Mononuclear cell (primary cell): Measurements from ENCODE around the gene PHF13. TPM values are rescaled to one million over a fixed set of nuclear protein-coding genes. Genes with fewer than 3 reads are reported as not detected.

Experiments
- H3K27me3 ChIP-seq: 2 replicates; pipeline ENCODE4 v1.6.0; 2011; ENCODE audit warnings: low read length, control low read depth; ENCODE audit not compliant: insufficient read depth
- H3K4me1 ChIP-seq: 2 replicates; pipeline ENCODE4 v1.5.1; 2011; ENCODE audit warnings: mild to moderate bottlenecking, low read length, control low read depth; ENCODE audit not compliant: insufficient read depth
- H3K4me3 ChIP-seq: 2 replicates; pipeline ENCODE4 v1.5.1; 2011; ENCODE audit warnings: mild to moderate bottlenecking, low read length, moderate library complexity
- H3K9me3 ChIP-seq: 2 replicates; pipeline ENCODE4 v1.5.1; 2011; ENCODE audit warnings: low read depth, mild to moderate bottlenecking, control low read depth, low read length
- total RNA-seq: library from RNA; depleted of rRNA; stranded (reverse); fragments of >200 nt; gene quantifications from one replicate; pipeline ENCODE4 v1.2.3, GENCODE V29; 2012

Gene PHF13
- total RNA-seq, 1 donor = 4.7 TPM

DNA sequence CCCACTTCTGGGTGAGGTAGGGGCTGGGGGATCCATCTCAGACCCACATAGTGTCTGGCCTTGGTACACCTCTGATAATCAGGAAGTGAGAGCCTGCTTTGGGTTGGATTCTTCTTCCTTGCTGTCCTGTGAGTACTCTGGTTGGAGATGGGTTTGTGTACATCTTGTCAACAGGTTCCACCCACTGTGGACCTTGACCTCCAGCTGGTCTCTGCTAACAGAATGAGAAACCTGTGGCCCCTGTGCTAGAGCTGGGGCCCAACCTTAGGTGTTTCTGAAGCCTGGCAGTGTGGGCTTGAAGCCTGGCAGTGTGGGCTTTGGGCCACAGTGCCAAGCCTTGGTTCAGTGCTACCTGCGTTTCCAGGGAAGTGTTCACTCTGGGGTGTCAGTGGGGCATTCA, 31.2 kb upstream of the PHF13 start:
- Histone ChIP-seq H3K4me3 (no peak overlapping the region), H3K27me3 (no peaks in the 10 kb centered on the region), H3K9me3 (no peaks in the 10 kb centered on the region), H3K4me1 (peaks cover 33% of the 10 kb centered on the region)

DNA sequence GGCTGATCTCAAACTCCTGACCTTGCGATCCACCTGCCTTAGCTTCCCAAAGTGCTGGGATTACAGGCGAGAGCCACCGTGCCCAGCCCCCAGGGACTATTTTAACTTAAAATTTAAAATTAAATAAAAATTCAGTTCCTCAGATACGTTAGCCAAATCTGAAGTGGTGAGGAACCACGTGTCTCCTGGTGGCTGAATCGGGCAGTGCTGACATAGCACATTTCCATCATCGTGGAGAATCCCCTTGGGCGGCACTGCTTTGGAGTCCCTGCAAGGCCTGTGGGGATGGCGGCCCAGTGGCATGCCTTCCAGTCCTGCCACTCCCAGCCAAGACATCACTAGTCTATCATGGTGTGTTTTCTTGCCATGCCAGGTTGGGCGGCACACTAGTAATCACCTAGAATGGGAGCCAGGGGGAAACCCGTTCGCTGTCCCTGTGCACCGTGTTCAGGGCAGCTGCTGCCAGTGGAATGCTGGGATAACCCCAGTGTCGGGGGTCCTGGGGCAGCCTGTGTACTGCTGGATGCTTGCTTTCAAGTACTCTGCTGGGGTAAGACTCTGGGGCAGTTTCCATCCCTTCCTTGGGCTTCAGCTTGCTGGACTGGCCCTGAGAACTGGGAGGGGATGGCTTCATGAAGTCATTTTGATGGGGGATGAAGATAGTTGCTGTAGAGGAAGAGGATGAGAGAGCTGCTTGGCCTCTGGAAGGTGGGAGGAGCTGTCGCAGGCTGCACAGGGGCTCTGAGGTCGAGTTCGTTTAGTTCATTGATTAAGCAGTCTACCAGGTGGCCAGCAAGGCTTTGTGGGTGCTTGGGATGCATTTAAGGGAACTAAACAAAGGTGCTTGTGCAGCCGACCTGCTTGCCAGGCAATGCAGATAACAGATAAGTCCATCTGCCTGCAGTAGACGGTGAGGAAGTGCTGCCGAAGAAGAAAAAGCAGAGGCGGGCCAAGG, 29.1 kb upstream of the PHF13 start:
- no peaks in the 10 kb centered on the region for H3K27me3 ChIP-seq
- H3K9me3 ChIP-seq = no peaks in the 10 kb centered on the region
- H3K4me3 ChIP-seq = no peak overlapping the region
- peaks cover 34% of the 10 kb centered on the region for H3K4me1 ChIP-seq

DNA sequence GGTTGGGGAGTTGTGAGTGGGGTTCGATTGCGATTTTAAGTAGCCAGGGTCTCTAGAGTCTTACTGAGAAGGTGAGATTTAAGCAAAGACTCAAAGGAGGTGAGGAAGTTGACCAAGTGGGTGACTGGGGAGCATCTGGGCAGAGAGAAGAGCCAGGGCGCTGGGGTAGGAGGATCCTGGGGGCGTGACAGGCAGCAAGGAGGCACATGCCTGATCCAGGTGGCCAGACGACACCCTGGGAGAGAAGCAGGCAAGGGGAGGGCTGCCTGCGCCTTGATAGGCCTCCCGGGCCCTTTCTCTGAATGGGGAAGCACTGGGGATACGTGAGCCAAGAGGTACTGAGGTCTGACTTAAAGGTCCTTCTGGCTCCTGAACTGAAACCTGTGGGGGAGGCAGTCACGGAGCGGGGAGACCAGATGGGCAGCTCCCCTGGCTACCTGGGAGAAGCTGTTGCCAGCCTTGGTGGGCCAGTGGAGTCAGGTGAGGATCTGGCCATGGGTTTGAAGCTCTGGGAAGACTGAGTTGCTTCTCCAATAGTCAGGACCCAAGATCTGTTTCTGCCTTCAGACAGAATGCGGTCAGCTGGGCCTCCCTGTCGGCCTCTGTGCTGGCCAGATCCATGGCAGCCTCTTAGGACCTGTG, 28.3 kb upstream of the PHF13 start:
- Histone ChIP-seq H3K27me3 (no peaks in the 10 kb centered on the region), H3K4me3 (no peak overlapping the region), H3K9me3 (no peaks in the 10 kb centered on the region), H3K4me1 (peaks cover 33% of the 10 kb centered on the region)

DNA sequence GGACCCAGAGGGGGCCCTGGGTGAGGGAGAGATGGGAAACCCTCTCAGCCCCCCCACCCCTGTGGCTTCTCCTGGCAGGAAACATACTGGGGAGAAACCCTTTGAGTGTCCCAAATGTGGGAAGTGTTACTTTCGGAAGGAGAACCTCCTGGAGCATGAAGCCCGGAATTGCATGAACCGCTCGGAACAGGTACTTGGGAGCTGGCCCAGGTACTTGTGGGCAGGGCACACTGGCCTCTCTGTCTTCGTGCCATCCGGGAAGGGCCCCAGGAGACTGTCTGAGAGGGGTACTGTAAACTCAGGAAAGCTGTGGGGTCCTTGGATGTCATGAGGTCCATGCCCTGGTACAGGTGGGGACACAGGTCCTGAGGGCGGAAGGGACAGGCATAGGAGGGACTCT, 27.7 kb upstream of the PHF13 start:
- no peaks in the 10 kb centered on the region for H3K9me3 ChIP-seq
- no peaks in the 10 kb centered on the region for H3K27me3 ChIP-seq
- H3K4me3 ChIP-seq = no peak overlapping the region
- H3K4me1 ChIP-seq = peaks cover 31% of the 10 kb centered on the region

DNA sequence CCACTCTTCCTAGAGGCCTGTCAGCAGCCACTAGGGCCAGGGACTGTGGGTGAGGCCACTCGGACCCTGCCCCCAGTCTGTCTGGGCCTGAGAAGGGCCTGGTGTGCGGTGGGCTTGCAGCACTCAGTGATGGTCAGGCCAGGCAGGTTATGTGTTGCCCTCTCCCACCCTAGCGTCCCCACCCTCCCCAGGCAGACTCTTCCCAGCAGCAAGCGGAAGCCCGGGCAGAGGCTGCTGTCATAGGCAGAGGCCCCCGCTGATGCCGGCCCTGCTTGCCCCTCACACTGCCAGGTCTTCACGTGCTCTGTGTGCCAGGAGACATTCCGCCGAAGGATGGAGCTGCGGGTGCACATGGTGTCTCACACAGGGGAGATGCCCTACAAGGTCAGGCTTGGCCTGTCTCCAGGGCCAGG, 27.1 kb upstream of the PHF13 start:
- H3K27me3 ChIP-seq = no peaks in the 10 kb centered on the region
- no peak overlapping the region for H3K4me3 ChIP-seq
- H3K9me3 ChIP-seq = no peaks in the 10 kb centered on the region
- peaks cover 31% of the 10 kb centered on the region for H3K4me1 ChIP-seq

DNA sequence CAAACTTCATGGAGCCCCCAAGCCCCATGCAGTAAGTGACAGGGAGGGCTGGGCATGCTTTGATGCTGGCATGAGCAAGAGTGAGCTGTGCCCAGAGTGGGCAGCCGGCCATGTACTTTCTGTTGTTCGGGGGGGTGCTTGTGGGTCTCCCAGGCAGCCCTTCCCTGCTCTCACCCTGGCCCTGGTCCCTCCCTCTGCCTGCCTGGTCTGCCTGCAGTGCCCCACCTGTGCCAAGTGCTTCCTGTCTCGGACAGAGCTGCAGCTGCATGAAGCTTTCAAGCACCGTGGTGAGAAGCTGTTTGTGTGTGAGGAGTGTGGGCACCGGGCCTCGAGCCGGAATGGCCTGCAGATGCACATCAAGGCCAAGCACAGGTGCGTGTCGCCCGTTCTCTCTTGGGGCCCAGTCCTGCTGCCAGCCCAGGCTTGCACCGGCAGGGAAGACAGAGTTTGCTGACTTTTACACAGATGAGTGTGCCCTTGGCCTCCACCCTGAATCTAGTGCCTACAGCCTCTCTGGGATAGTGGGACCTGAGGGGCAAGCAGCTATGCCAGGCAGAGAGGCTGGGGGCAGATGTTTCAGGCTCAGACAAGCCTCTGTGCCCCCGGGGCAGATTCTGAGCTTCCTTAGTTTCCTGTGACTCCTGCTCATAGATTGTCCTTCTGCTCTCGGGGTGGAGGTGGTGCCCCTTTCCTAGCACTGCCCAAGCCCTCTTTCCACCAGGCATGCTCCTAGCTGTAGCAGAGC, 26.1 kb upstream of the PHF13 start:
- Histone ChIP-seq H3K27me3 (no peaks in the 10 kb centered on the region), H3K4me1 (peaks cover 31% of the 10 kb centered on the region), H3K9me3 (no peaks in the 10 kb centered on the region), H3K4me3 (no peak overlapping the region)

DNA sequence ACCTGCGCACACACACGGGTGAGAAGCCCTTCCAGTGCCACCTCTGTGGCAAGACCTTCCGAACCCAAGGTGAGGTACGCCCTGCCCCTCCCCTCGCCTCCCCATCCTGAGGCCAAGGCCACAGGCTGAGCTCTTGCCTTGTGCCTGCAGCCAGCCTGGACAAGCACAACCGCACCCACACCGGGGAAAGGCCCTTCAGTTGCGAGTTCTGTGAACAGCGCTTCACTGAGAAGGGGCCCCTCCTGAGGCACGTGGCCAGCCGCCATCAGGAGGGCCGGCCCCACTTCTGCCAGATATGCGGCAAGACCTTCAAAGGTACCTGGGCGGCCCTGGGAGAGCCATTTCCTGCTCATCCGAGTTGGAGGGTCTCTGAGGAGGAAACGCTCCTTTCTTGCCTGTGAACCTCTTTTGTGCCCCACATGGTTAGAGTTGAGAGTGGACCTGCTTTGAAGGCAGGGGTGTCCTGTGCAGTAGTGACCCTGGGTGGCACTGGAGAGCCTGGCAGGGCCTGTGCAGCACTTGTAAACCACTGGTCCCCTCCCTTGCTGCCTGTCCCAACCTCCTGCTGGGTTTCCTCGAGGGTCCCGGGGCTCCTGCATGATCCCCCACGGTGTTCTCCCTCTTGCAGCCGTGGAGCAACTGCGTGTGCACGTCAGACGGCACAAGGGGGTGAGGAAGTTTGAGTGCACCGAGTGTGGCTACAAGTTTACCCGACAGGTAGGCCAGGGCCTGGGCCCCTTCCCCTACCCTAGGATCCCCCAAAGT, 25.2 kb upstream of the PHF13 start:
- no peaks in the 10 kb centered on the region for H3K27me3 ChIP-seq
- peaks cover 31% of the 10 kb centered on the region for H3K4me1 ChIP-seq
- H3K4me3 ChIP-seq = no peak overlapping the region
- H3K9me3 ChIP-seq = no peaks in the 10 kb centered on the region

DNA sequence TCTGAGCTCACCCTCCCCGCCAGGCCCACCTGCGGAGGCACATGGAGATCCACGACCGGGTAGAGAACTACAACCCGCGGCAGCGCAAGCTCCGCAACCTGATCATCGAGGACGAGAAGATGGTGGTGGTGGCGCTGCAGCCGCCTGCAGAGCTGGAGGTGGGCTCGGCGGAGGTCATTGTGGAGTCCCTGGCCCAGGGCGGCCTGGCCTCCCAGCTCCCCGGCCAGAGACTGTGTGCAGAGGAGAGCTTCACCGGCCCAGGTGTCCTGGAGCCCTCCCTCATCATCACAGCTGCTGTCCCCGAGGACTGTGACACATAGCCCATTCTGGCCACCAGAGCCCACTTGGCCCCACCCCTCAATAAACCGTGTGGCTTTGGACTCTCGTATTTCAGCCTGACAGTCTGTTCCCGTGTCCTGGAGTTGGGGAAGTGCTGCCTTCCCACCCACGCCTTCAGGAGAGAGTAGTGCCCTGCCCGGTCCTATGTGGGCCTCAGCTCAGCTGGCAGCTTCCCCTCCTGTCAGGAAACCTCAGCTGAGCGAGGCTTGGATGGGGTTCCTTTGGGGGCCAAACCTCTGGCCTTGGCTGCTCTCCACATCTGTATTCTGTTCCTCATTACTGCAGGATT, 24.5 kb upstream of the PHF13 start:
- Histone ChIP-seq H3K9me3 (no peaks in the 10 kb centered on the region), H3K27me3 (no peaks in the 10 kb centered on the region), H3K4me3 (no peak overlapping the region), H3K4me1 (peaks cover 31% of the 10 kb centered on the region)

DNA sequence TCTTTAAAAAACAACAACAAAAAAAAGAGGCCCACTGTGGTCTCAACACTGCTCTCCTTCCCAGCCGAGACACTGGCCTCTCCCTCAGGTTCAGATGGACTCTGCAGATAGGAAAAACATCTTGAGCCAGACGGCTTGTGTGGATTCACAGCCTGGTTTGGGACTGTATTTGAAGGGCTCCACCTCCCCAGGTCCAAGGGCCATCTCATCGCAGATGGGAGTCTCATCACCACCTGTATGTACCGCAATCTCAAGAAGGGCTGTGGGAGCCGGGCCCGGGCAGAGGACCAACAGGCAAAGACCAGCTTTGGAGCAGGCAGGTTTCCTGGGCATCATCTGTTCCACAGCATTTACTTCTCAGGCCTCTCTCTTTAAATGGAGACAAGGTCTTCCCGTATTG, 23.5 kb upstream of the PHF13 start:
- Histone ChIP-seq H3K4me3 (no peak overlapping the region), H3K4me1 (peaks cover 31% of the 10 kb centered on the region)

DNA sequence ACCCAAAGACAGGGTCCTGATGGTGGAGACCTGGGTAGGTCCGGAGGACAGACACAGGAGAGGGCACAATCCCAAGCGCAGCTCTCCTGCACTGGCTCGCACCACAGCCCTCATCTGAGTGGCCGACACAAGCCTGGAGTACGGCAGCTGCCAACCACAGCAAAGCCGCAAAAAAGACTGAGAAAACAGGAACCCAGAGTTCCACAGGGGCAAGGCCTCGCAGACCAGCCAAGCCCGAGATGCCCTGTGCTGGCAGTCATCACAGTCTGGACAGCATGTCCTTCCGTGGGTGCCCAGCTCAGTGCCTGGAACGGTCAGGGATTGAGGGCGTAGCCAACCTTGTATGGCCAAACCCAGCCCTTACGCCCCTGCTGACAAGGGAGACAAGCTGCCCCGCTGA, 22.3 kb upstream of the PHF13 start:
- peaks cover 31% of the 10 kb centered on the region for H3K4me1 ChIP-seq
- H3K9me3 ChIP-seq = no peaks in the 10 kb centered on the region
- no peak overlapping the region for H3K4me3 ChIP-seq
- H3K27me3 ChIP-seq = no peaks in the 10 kb centered on the region

More for the DNA sequence above, 23.5 kb upstream of the PHF13 start:
- Histone ChIP-seq H3K9me3 (no peaks in the 10 kb centered on the region), H3K27me3 (no peaks in the 10 kb centered on the region)

DNA sequence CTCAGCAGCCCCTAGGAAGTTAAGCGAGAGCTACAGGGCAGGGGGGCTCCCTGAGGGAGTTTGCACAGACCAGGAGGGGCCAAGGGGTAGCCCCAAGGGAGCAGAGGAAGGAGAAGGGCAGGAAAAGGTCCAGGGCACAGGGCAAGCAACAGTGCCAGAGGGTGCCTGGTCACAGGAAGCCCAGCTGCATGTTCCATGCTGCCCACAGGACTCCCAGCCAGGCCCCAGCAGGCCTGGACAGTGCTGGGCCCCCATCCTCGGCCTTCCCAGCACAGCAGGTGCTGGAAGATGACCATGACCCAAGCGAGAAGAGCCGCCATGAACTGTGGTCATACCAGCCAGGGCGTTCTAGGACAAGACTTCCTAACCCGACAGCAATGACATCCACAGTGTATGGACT, 21.9 kb upstream of the PHF13 start:
- H3K4me3 ChIP-seq = no peak overlapping the region
- H3K4me1 ChIP-seq = peaks cover 31% of the 10 kb centered on the region
- no peaks in the 10 kb centered on the region for H3K27me3 ChIP-seq
- H3K9me3 ChIP-seq = no peaks in the 10 kb centered on the region

DNA sequence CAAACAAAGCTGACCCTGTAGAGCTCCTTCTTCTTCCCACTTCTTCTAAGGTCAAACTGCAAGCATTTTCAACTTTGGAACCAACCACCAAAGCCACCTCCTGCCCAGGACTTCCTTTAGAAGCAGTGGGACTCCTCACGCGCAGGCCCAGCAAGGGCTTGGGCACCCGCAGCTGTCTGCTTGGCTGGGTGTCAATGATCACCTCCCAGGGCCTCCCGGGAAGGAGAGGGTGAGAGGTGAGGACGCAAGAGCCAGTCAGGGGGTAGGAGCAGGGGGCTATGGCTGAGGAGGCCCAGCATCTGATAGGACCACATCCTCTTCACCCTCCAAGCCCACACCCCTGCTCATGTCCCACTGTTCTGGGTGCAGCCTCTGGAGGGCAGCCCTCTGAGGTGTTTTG, 21.1 kb upstream of the PHF13 start:
- no peaks in the 10 kb centered on the region for H3K9me3 ChIP-seq
- peaks cover 37% of the 10 kb centered on the region for H3K4me1 ChIP-seq
- H3K27me3 ChIP-seq = no peaks in the 10 kb centered on the region
- H3K4me3 ChIP-seq = no peak overlapping the region

DNA sequence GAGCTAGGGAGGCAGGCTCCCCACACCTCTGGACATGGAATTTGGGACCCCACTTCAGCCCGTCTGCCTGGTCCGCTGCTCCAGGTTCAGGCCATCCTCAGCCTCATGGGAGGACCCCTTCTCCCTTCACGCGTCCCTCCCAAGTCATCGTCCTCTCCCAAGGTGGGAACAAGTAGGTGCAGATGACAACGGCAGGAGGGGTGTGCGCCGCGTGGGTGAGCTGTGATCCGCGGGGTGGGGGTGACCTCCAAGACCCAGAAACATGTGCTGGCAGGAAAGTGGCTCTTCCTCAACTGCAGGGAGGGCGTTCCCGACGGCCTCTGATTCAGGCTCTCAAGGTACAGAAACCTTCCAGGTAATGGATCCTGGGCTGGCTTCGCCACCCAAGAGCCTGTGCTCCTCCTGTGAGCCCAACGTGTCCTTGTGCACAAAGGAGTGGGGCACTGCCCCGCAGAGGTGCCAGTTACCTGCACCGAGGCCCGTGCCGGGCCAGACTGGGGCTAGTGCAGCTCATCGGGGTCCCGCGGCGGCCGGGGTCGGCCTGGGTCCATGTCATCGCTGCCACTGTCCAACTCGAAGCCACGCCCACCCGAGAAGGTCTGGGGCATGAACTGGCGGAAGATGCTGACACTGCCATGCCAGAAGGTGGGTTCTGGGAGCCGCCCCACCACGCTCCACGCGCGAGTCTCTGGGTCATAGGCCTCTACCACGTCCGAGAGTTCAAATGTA, 20.5 kb upstream of the PHF13 start:
- Histone ChIP-seq H3K4me1 (peaks cover 42% of the 10 kb centered on the region), H3K9me3 (no peaks in the 10 kb centered on the region), H3K27me3 (no peaks in the 10 kb centered on the region), H3K4me3 (no peak overlapping the region)

DNA sequence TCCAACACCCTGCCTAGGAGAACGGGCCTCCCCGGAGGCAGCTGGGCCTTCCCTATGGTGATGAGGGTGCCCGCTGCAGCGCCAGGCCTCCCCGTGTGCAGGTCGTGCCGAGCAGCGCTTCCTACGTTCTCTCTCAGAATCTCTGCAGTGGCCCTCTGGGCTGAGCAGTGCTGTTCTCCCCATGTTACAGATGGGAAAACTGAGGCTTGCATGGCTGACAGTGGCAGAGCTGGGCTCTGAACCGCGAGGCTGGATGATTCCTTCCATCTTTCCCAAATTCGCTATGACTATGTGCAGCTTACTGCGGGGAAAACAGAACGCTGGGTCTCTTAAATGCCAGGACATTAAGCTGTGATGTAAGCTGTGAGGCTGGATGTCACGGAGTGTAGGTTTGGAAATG, 19.7 kb upstream of the PHF13 start:
- H3K4me1 ChIP-seq = peaks cover 50% of the 10 kb centered on the region
- H3K27me3 ChIP-seq = no peaks in the 10 kb centered on the region
- no peak overlapping the region for H3K4me3 ChIP-seq
- no peaks in the 10 kb centered on the region for H3K9me3 ChIP-seq
